Neural cell (in vitro differentiated cells): Measurements from ENCODE around the gene ABHD2. TPM values are rescaled to one million over a fixed set of nuclear protein-coding genes. Genes with fewer than 3 reads are reported as not detected.
"Not testable (repeated sequence)": the region's sequence is repeated elsewhere in the genome, so short reads cannot be mapped to it uniquely, and the experiment has no call there.

ENCODE experiments used
- H2AFZ ChIP-seq: fragments of 200-600, 300-800 bp; sonication (generic), shearing (Covaris generic); 2 replicates; pipeline ENCODE4 v1.6.0; 2014; ENCODE audit warnings: low read depth, mild to moderate bottlenecking, antibody characterized with exemption, low read length, moderate library complexity
- H3F3A ChIP-seq: fragments of 200-600 bp; shearing (Covaris generic); 2 replicates; pipeline ENCODE4 v1.6.1; 2016; ENCODE audit warnings: mild to moderate bottlenecking, moderate library complexity, mixed read lengths, antibody characterized with exemption, low read length; ENCODE audit not compliant: insufficient read depth, poor library complexity, severe bottlenecking
- H3K27ac ChIP-seq: fragments of 200-600, 300-800 bp; sonication (generic), shearing (Covaris generic); 2 replicates; pipeline ENCODE4 v1.5.1; 2014; ENCODE audit warnings: mild to moderate bottlenecking, low read length, moderate library complexity
- H3K27me3 ChIP-seq: fragments of 300-800, 200-600 bp; sonication (generic), shearing (Covaris generic); 2 replicates; pipeline ENCODE4 v1.6.0; 2014; ENCODE audit warnings: mild to moderate bottlenecking, low read depth, low read length, moderate library complexity; ENCODE audit not compliant: insufficient read depth
- H3K36me3 ChIP-seq: fragments of 300-800, 200-600 bp; sonication (generic), shearing (Covaris generic); 2 replicates; pipeline ENCODE4 v1.5.1; 2014; ENCODE audit warnings: mild to moderate bottlenecking, antibody characterized with exemption, low read length, moderate library complexity; ENCODE audit not compliant: insufficient read depth
- H3K4me2 ChIP-seq: fragments of 300-800, 200-600 bp; sonication (generic), shearing (Covaris generic); 2 replicates; pipeline ENCODE4 v1.6.0; 2014; ENCODE audit warnings: mild to moderate bottlenecking, low read length
- H3K4me3 ChIP-seq: fragments of 300-800, 200-600 bp; sonication (generic), shearing (Covaris generic); 2 replicates; pipeline ENCODE4 v1.5.1; 2014; ENCODE audit warnings: mild to moderate bottlenecking, low read length, moderate library complexity
- H3K79me2 ChIP-seq: fragments of 200-600 bp; shearing (Covaris generic); replicated peaks from 2 replicates; pipeline ENCODE4 v1.6.0; 2014; ENCODE audit warnings: mild to moderate bottlenecking, low read length, moderate library complexity; ENCODE audit not compliant: insufficient read depth
- H3K9ac ChIP-seq: fragments of 300-800, 200-600 bp; sonication (generic), shearing (Covaris generic); 2 replicates; pipeline ENCODE4 v1.6.1; 2016; ENCODE audit warnings: mild to moderate bottlenecking, low read length, mixed read lengths
- H3K9me2 ChIP-seq: fragments of 200-600 bp; shearing (Covaris generic); 2 replicates; pipeline ENCODE4 v1.6.1; 2016; ENCODE audit warnings: mild to moderate bottlenecking, low read length, mixed read lengths; ENCODE audit not compliant: insufficient read depth
- H3K9me3 ChIP-seq: fragments of 200-600, 300-800 bp; sonication (generic), shearing (Covaris generic); 2 replicates; pipeline ENCODE4 v1.6.1; 2016; ENCODE audit warnings: mild to moderate bottlenecking, mixed run types, low read length, moderate library complexity, mixed read lengths
- H4K20me1 ChIP-seq: fragments of 200-600 bp; shearing (Covaris generic); 2 replicates; pipeline ENCODE4 v1.6.1; 2016; ENCODE audit warnings: mild to moderate bottlenecking, mixed run types; ENCODE audit not compliant: insufficient read depth
- EP300 ChIP-seq: fragments of 450-650 bp; conservative IDR thresholded peaks from 2 replicates; pipeline ENCODE4 v1.6.1; 2014; ENCODE audit warnings: antibody characterized with exemption, mild to moderate bottlenecking, moderate library complexity; ENCODE audit not compliant: poor library complexity, severe bottlenecking
- EZH2 ChIP-seq: fragments of 200-600, 300-800 bp; shearing (Covaris generic), sonication (generic); IDR thresholded peaks from 2 replicates; pipeline ENCODE4 v1.6.1; 2014; ENCODE audit warnings: antibody characterized with exemption, low read length, borderline replicate concordance, mild to moderate bottlenecking; ENCODE audit not compliant: insufficient read depth, poor library complexity, severe bottlenecking
- MXI1 ChIP-seq: fragments of 450-650 bp; conservative IDR thresholded peaks from 2 replicates; pipeline ENCODE4 v1.6.1; 2014; ENCODE audit warnings: antibody characterized with exemption, mild to moderate bottlenecking; ENCODE audit not compliant: poor library complexity, severe bottlenecking
- POLR2AphosphoS5 ChIP-seq: IDR thresholded peaks from 2 replicates; pipeline ENCODE4 v1.6.1; 2012
- RAD21 ChIP-seq: fragments of 450-650 bp; conservative IDR thresholded peaks from 2 replicates; pipeline ENCODE4 v1.6.1; 2014; ENCODE audit warnings: antibody characterized with exemption, mild to moderate bottlenecking, moderate library complexity
- SMC3 ChIP-seq: fragments of 450-650 bp; conservative IDR thresholded peaks from 2 replicates; pipeline ENCODE4 v1.6.1; 2014; ENCODE audit warnings: antibody characterized with exemption, mild to moderate bottlenecking, moderate library complexity; ENCODE audit not compliant: poor library complexity
- TAF1 ChIP-seq: IDR thresholded peaks from 2 replicates; pipeline ENCODE4 v1.6.1; 2012; ENCODE audit warnings: low read depth
- polyA plus RNA-seq: library from polyadenylated mRNA; depleted of rRNA; stranded (reverse); fragments of >200 nt; gene quantifications from 2 replicates; pipeline ENCODE4 v1.2.3, GENCODE V29; 2014
- TF ChIP-seq, protein P1 (sequence below): IDR thresholded peaks from 2 replicates; pipeline ENCODE4 v1.6.1; 2012; ENCODE audit warnings: borderline replicate concordance
- TF ChIP-seq, protein P2 (sequence below): fragments of 450-650 bp; IDR thresholded peaks from 2 replicates; pipeline ENCODE4 v1.5.1; 2014; ENCODE audit warnings: antibody characterized with exemption, mild to moderate bottlenecking, moderate library complexity; ENCODE audit not compliant: poor library complexity, severe bottlenecking

ABHD2 gene
- polyA plus RNA-seq, 1 donor from 2014 or later, result 19.0 TPM

DNA sequence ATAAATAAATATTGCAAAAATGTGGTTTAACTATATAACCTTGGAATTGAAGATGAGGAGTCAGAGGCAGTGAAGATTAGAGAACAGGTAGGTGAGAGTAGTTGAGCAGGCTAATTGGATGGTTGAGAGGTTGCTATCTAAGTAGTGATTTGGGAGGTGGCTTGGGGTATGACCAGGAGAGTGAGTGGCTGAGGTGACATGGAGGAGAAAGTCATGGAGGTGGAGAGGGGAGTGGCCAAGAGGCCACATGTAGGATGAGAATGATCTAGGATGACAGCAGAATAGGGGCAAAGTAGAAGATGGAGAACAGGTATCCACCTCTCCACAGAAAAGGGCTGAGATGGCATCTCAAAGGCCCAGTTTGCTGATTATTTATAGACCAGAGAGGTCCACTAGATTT lies 143.6 kb downstream of the ABHD2 start:
- no peak overlapping the region for H3K4me3 ChIP-seq
- no peak overlapping the region for H2AFZ ChIP-seq
- no peaks in the 10 kb centered on the region for H3K79me2 ChIP-seq
- no peak overlapping the region for H3K4me2 ChIP-seq
- H3K9me2 ChIP-seq, result no peaks in the 10 kb centered on the region
- no peaks in the 10 kb centered on the region for H3F3A ChIP-seq
- H3K9me3 ChIP-seq, result no peaks in the 10 kb centered on the region
- H3K36me3 ChIP-seq, result no peaks in the 10 kb centered on the region
- no peaks in the 10 kb centered on the region for H3K27me3 ChIP-seq
- H4K20me1 ChIP-seq, result no peaks in the 10 kb centered on the region
- no peak overlapping the region for H3K9ac ChIP-seq
- TF ChIP-seq, protein P1, sequence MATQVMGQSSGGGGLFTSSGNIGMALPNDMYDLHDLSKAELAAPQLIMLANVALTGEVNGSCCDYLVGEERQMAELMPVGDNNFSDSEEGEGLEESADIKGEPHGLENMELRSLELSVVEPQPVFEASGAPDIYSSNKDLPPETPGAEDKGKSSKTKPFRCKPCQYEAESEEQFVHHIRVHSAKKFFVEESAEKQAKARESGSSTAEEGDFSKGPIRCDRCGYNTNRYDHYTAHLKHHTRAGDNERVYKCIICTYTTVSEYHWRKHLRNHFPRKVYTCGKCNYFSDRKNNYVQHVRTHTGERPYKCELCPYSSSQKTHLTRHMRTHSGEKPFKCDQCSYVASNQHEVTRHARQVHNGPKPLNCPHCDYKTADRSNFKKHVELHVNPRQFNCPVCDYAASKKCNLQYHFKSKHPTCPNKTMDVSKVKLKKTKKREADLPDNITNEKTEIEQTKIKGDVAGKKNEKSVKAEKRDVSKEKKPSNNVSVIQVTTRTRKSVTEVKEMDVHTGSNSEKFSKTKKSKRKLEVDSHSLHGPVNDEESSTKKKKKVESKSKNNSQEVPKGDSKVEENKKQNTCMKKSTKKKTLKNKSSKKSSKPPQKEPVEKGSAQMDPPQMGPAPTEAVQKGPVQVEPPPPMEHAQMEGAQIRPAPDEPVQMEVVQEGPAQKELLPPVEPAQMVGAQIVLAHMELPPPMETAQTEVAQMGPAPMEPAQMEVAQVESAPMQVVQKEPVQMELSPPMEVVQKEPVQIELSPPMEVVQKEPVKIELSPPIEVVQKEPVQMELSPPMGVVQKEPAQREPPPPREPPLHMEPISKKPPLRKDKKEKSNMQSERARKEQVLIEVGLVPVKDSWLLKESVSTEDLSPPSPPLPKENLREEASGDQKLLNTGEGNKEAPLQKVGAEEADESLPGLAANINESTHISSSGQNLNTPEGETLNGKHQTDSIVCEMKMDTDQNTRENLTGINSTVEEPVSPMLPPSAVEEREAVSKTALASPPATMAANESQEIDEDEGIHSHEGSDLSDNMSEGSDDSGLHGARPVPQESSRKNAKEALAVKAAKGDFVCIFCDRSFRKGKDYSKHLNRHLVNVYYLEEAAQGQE, result no peak
- TF ChIP-seq EP300, result no peak
- no peak for TF ChIP-seq EZH2
- TF ChIP-seq, protein P2, sequence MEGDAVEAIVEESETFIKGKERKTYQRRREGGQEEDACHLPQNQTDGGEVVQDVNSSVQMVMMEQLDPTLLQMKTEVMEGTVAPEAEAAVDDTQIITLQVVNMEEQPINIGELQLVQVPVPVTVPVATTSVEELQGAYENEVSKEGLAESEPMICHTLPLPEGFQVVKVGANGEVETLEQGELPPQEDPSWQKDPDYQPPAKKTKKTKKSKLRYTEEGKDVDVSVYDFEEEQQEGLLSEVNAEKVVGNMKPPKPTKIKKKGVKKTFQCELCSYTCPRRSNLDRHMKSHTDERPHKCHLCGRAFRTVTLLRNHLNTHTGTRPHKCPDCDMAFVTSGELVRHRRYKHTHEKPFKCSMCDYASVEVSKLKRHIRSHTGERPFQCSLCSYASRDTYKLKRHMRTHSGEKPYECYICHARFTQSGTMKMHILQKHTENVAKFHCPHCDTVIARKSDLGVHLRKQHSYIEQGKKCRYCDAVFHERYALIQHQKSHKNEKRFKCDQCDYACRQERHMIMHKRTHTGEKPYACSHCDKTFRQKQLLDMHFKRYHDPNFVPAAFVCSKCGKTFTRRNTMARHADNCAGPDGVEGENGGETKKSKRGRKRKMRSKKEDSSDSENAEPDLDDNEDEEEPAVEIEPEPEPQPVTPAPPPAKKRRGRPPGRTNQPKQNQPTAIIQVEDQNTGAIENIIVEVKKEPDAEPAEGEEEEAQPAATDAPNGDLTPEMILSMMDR, result no peak
- no peak for TF ChIP-seq POLR2AphosphoS5
- no peak for TF ChIP-seq MXI1
- no peak for TF ChIP-seq TAF1
- no peak for TF ChIP-seq RAD21
- no peak for TF ChIP-seq SMC3
- H3K27ac ChIP-seq, result no peak overlapping the region

DNA sequence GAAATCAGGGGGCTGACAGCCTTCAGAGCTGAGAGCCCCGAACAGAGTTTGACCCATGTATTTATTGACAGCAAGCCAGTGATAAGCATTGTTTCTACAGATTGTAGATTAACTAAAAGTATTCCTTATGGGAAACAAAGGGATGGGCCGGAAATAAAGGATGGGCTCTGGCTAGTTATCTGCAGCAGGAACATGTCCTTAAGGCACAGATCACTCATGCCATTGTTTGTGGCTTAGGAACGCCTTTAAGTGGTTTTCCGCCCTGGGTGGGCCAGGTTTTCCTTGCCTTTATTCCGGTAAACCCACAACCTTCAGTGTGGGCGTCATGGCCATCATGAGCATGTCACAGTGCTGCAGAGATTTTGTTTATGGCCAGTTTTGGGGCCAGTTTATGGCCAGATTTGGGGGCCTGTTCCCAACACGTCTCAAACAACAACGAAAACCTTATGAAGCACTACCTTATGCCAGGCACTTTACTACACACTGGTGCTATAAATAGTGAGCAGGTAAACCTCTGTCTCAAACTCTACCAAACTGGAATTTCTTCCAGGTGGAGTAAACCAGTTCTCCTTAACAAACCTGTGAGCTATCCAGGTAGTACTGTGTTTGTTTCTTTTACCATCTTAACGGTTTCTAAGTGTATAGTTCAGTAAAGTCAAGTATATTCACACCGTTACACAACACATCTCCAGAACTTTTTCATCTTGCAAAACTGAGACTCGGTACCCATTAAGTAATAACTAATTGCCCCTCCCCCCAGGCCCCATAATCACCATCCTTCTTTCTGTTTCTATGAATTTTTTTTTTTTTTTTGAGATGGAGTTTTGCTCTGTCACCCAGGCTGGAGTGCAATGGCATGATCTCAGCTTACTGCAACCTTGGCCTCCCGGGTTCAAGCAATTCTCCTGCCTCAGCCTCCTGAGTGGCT lies 151.9 kb downstream of the ABHD2 start:
- H3K4me2 ChIP-seq, H3K9me2 ChIP-seq, H3K79me2 ChIP-seq, H4K20me1 ChIP-seq, H2AFZ ChIP-seq, H3K36me3 ChIP-seq, H3K27ac ChIP-seq, H3K4me3 ChIP-seq, H3K9me3 ChIP-seq, H3K9ac ChIP-seq, H3K27me3 ChIP-seq, H3F3A ChIP-seq: not testable (repeated sequence)
